H9 (cell line): ENCODE measurements around the gene TGFA. TPM values are rescaled to one million over a fixed set of nuclear protein-coding genes. Genes with fewer than 3 reads are reported as not detected.

Experiments used
- DNase-seq: peaks from one replicate; pipeline ENCODE4 v3.0.0-alpha.2; 2017
- H2AFZ ChIP-seq: one replicate; pipeline ENCODE4 v1.6.1; 2013; ENCODE audit warnings: mild to moderate bottlenecking, low read length, control low read depth, moderate library complexity
- H2AK5ac ChIP-seq: 2 replicates; pipeline ENCODE4 v1.6.1; 2013; ENCODE audit warnings: low read length, control low read depth, mixed read lengths; ENCODE audit not compliant: insufficient read length
- H2BK120ac ChIP-seq: one replicate; pipeline ENCODE4 v1.6.1; 2013; ENCODE audit warnings: low read depth, mild to moderate bottlenecking, low read length, control low read depth, inconsistent platforms; ENCODE audit not compliant: poor library complexity, severe bottlenecking
- H2BK12ac ChIP-seq: 2 replicates; pipeline ENCODE4 v1.6.1; 2013; ENCODE audit warnings: low read length, control low read depth, mixed read lengths, low read depth; ENCODE audit not compliant: insufficient read length
- H2BK15ac ChIP-seq: 2 replicates; pipeline ENCODE4 v1.6.1; 2013; ENCODE audit warnings: low read depth, low read length, control low read depth
- H2BK20ac ChIP-seq: one replicate; pipeline ENCODE4 v1.6.1; 2013; ENCODE audit warnings: low read depth, mild to moderate bottlenecking, low read length, control low read depth, inconsistent platforms; ENCODE audit not compliant: poor library complexity, severe bottlenecking
- H2BK5ac ChIP-seq: 2 replicates; pipeline ENCODE4 v1.6.1; 2013; ENCODE audit warnings: low read length, control low read depth, mixed read lengths; ENCODE audit not compliant: insufficient read length
- H3K14ac ChIP-seq: 2 replicates; pipeline ENCODE4 v1.6.1; 2013; ENCODE audit warnings: low read length, control low read depth; ENCODE audit not compliant: insufficient read depth
- H3K18ac ChIP-seq: 2 replicates; pipeline ENCODE4 v1.6.1; 2013; ENCODE audit warnings: low read depth, mild to moderate bottlenecking, mixed read lengths, low read length, control low read depth; ENCODE audit not compliant: insufficient read length
- H3K23ac ChIP-seq: 2 replicates; pipeline ENCODE4 v1.6.1; 2013; ENCODE audit warnings: low read length, control low read depth, mixed read lengths, low read depth; ENCODE audit not compliant: insufficient read length
- H3K23me2 ChIP-seq: 2 replicates; pipeline ENCODE4 v1.6.1; 2013; ENCODE audit warnings: low read depth, mild to moderate bottlenecking, mixed read lengths, low read length, control low read depth; ENCODE audit not compliant: insufficient read length, poor library complexity, severe bottlenecking
- H3K27ac ChIP-seq: 2 replicates; pipeline ENCODE4 v1.5.1; 2013; ENCODE audit warnings: low read length, control low read depth, mixed read lengths, low read depth; ENCODE audit not compliant: insufficient read length
- H3K27me3 ChIP-seq: 2 replicates; pipeline ENCODE4 v1.6.1; 2013; ENCODE audit warnings: low read length, control low read depth, inconsistent platforms; ENCODE audit not compliant: insufficient read depth
- H3K4ac ChIP-seq: 2 replicates; pipeline ENCODE4 v1.6.1; 2013; ENCODE audit warnings: low read depth, mild to moderate bottlenecking, control low read depth, inconsistent platforms, low read length, moderate library complexity
- H3K4me1 ChIP-seq: 2 replicates; pipeline ENCODE4 v1.6.1; 2013; ENCODE audit warnings: low read length, control low read depth, inconsistent platforms; ENCODE audit not compliant: insufficient read depth
- H3K4me2 ChIP-seq: 2 replicates; pipeline ENCODE4 v1.6.1; 2013; ENCODE audit warnings: low read length, control low read depth, mixed read lengths; ENCODE audit not compliant: insufficient read length, insufficient read depth
- H3K56ac ChIP-seq: 2 replicates; pipeline ENCODE4 v1.6.1; 2013; ENCODE audit warnings: low read depth, mild to moderate bottlenecking, mixed read lengths, low read length, control low read depth; ENCODE audit not compliant: insufficient read length
- H3K79me1 ChIP-seq: 2 replicates; pipeline ENCODE4 v1.6.1; 2013; ENCODE audit warnings: low read depth, mild to moderate bottlenecking, moderate library complexity, low read length, control low read depth, inconsistent platforms; ENCODE audit not compliant: insufficient read depth, poor library complexity, severe bottlenecking
- H3K79me2 ChIP-seq: 2 replicates; pipeline ENCODE4 v1.6.1; 2013; ENCODE audit warnings: low read length, control low read depth, inconsistent platforms; ENCODE audit not compliant: insufficient read depth
- H3K9ac ChIP-seq: 2 replicates; pipeline ENCODE4 v1.6.1; 2013; ENCODE audit warnings: low read length, control low read depth, mixed read lengths; ENCODE audit not compliant: insufficient read length; ENCODE audit errors: extremely low read depth
- H3K9me3 ChIP-seq: one replicate; pipeline ENCODE4 v1.6.1; 2013; ENCODE audit warnings: low read depth, low read length, inconsistent platforms; ENCODE audit not compliant: control insufficient read depth
- H3T11ph ChIP-seq: one replicate; pipeline ENCODE4 v1.6.1; 2013; ENCODE audit warnings: mild to moderate bottlenecking, low read length, control low read depth, inconsistent platforms
- H4K20me1 ChIP-seq: one replicate; pipeline ENCODE4 v1.6.1; 2013; ENCODE audit not compliant: control insufficient read depth, insufficient read length, insufficient read depth
- H4K5ac ChIP-seq: 2 replicates; pipeline ENCODE4 v1.6.1; 2013; ENCODE audit warnings: low read depth, mild to moderate bottlenecking, mixed read lengths, low read length, control low read depth; ENCODE audit not compliant: insufficient read length
- H4K8ac ChIP-seq: replicated peaks from 2 replicates; pipeline ENCODE4 v1.6.1; 2013; ENCODE audit warnings: low read length, control low read depth, mixed read lengths, low read depth; ENCODE audit not compliant: insufficient read length
- H4K91ac ChIP-seq: 2 replicates; pipeline ENCODE4 v1.6.1; 2013; ENCODE audit warnings: low read depth, mild to moderate bottlenecking, moderate library complexity, mixed read lengths, low read length, control low read depth; ENCODE audit not compliant: insufficient read length
- H3K27ac Mint-ChIP-seq, 3 experiments: 2 replicates in 2 of 3; 3 replicates in 1 of 3; pipeline ENCODE4 v1.8.0; 2020 to 2021; ENCODE audit warnings: mixed read lengths in 3 of 3, mild to moderate bottlenecking in 1 of 3, moderate library complexity in 1 of 3
- H3K27me3 Mint-ChIP-seq: 2 replicates; pipeline ENCODE4 v1.8.0; 2021; ENCODE audit warnings: low read depth, mild to moderate bottlenecking, moderate library complexity, mixed read lengths
- H3K36me3 Mint-ChIP-seq, 3 experiments: 2 replicates in 2 of 3; 3 replicates in 1 of 3; pipeline ENCODE4 v1.8.0; 2020 to 2021; ENCODE audit warnings: low read depth in 3 of 3, mixed read lengths in 3 of 3; ENCODE audit not compliant: insufficient read depth in 1 of 3
- H3K4me1 Mint-ChIP-seq, 2 experiments: 2 replicates each; pipeline ENCODE4 v1.8.0; 2020; ENCODE audit warnings: mixed read lengths in 2 of 2
- H3K4me3 Mint-ChIP-seq, 2 experiments: 2 replicates in 1 of 2; 3 replicates in 1 of 2; pipeline ENCODE4 v1.8.0; 2020 to 2021; ENCODE audit warnings: mild to moderate bottlenecking in 2 of 2, mixed read lengths in 2 of 2, moderate library complexity in 1 of 2
- H3K9me3 Mint-ChIP-seq, 2 experiments: 2 replicates in 1 of 2; 3 replicates in 1 of 2; pipeline ENCODE4 v1.8.0; 2020; ENCODE audit warnings: mild to moderate bottlenecking in 2 of 2, mixed read lengths in 2 of 2, moderate library complexity in 1 of 2
- CTCF ChIP-seq: fragments of 200-600 bp; sonication (generic); conservative IDR thresholded peaks from 3 replicates; pipeline ENCODE4 v1.8.0; 2021; ENCODE audit warnings: antibody characterized with exemption, mild to moderate bottlenecking
- WGBS: extraction: QIAGEN DNeasy Blood & Tissue Kit; methylation state at CpG from one replicate; pipeline ENCODE4 v1.1.7; 2013; ENCODE audit warnings: missing lambda C conversion rate, low lambda C conversion rate, mixed read lengths; ENCODE audit not compliant: insufficient read length; ENCODE audit errors: extremely low coverage; 5-methylcytosine and 5-hydroxymethylcytosine counted together
- total RNA-seq: library from RNA; stranded (reverse); gene quantifications from 2 replicates; pipeline ENCODE4 v1.2.1, GENCODE V29; 2021

Gene TGFA
- total RNA-seq, 1 experiment from 2014 or later, result 3.3 TPM

DNA sequence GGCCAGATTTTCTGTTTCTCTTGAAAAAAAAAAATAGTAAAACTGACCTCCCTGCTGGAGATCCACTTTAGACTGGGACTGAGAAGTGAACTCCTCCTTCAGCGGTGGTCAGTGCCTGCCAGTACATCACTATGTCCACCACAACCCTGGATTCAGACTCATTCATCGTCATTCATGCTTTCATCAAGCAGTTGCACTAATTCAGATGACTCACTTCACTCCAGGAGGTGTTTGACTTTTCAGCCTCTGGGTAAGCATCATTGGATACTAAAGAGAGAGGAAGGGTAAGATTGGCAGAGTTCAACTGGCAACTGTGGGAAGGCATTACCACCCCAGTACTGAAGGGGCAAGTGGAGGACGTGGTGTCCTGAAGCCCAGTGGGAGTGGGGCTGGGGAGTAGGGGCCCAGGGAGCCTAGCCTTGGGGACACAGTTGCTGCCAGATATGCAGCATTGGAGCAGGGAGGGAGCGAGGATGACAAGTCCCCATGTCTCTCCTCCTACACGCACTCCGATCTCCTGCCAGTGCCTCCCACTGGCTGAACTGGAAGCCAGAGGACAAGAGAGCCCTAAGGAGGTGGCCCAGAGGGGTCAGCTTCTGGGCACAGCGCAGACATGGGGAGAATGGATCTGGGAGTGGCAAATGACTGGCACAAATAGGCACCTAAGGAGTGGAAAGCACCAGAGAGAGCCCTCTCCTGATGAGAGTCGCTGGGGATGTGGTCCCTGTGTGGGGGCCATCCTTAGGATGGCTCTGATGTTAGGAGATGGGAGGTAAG is 111.1 kb downstream of the TGFA start:
- Histone ChIP-seq H3K18ac (no peak overlapping the region), H3K23me2 (no peaks in the 10 kb centered on the region), H4K8ac (no peak overlapping the region), H3K79me1 (no peaks in the 10 kb centered on the region), H3K23ac (no peak overlapping the region), H3K9ac (no peak overlapping the region), H2AK5ac (no peak overlapping the region), H3K9me3 (no peaks in the 10 kb centered on the region), H2BK20ac (no peak overlapping the region), H3K4me2 (no peak overlapping the region), H4K91ac (no peak overlapping the region), H3K14ac (no peak overlapping the region), H2BK120ac (no peak overlapping the region), H2BK15ac (no peak overlapping the region), H3K4ac (no peak overlapping the region), H3T11ph (no peak overlapping the region), H3K56ac (no peak overlapping the region), H4K5ac (no peak overlapping the region), H4K20me1 (no peaks in the 10 kb centered on the region), H3K27me3 (no peaks in the 10 kb centered on the region), H3K27ac (no peak overlapping the region), H2AFZ (no peak overlapping the region), H2BK5ac (no peak overlapping the region), H3K4me1 (no peaks in the 10 kb centered on the region), H3K79me2 (no peaks in the 10 kb centered on the region), H2BK12ac (no peak overlapping the region)
- H3K4me1 Mint-ChIP-seq, result no peaks in the 10 kb centered on the region
- 0 out of 7 replicates have a peak overlapping the region, but pooled peaks of 1 of the 3 experiments have one; percentile 61 for H3K27ac Mint-ChIP-seq
- no peaks in the 10 kb centered on the region for H3K9me3 Mint-ChIP-seq
- TF ChIP-seq CTCF, result no peak
- WGBS, result no CpG with 5 or more reads among the region's 8 CpGs
- peak; percentile 13 for DNase-seq
- no peaks in the 10 kb centered on the region for H3K36me3 Mint-ChIP-seq
- no peak overlapping the region for H3K4me3 Mint-ChIP-seq
- H3K27me3 Mint-ChIP-seq, result peaks cover 4% of the 10 kb centered on the region
